ENCODE measurements around the gene IFNA13.
"Not testable (repeated sequence)": the region's sequence is repeated elsewhere in the genome, so short reads cannot be mapped to it uniquely, and the experiment has no call there.

Gene IFNA13

GRCh38 chr9:21367957-21368356, at the start of gene IFNA13:
IFNA13 (minus strand) TSS chr9:21368057; CDS start chr9:21368010, 47 bp downstream.
- no peak for DNase-seq

- no peak for DNase-seq
These were observed 47.8 kb upstream of the IFNA13 start for GRCh38 chr9:21415493-21416267.

GRCh38 chr9:21414220-21414940, 46.5 kb upstream of the IFNA13 start:
- DNase-seq, result no peak

GRCh38 chr9:21413624-21414023, 45.8 kb upstream of the IFNA13 start:
- DNase-seq, result no peak

- DNase-seq, result no peak
These were observed 45.3 kb upstream of the IFNA13 start for GRCh38 chr9:21413151-21413550.

- no peak for DNase-seq
These were observed 44.2 kb upstream of the IFNA13 start for GRCh38 chr9:21412107-21412506.

- DNase-seq, result no peak
These were observed 41.0 kb upstream of the IFNA13 start, which contains the start of gene IFNA8 for GRCh38 chr9:21408817-21409216. IFNA8 (plus strand) TSS chr9:21409117; CDS start chr9:21409177, 60 bp downstream.

- DNase-seq, result no peak
These were observed 36.3 kb upstream of the IFNA13 start for GRCh38 chr9:21404146-21404545.

- no peak for DNase-seq
These were observed 34.8 kb upstream of the IFNA13 start for GRCh38 chr9:21402386-21403251.

GRCh38 chr9:21399956-21400355, 32.1 kb upstream of the IFNA13 start:
- no peak for DNase-seq

- DNase-seq, result no peak
These were observed 31.2 kb upstream of the IFNA13 start for GRCh38 chr9:21398955-21399489.

- peak; percentile 35 for DNase-seq
These were observed 28.2 kb upstream of the IFNA13 start for GRCh38 chr9:21395778-21396717.

GRCh38 chr9:21392270-21392669, 24.4 kb upstream of the IFNA13 start:
- no peak for DNase-seq

- DNase-seq, result no peak
These were observed 17.3 kb upstream of the IFNA13 start, which contains the start of gene IFNA2 for GRCh38 chr9:21385131-21385670. IFNA2 (minus strand) TSS chr9:21385398; CDS start chr9:21385329, 69 bp downstream.

- no peak for DNase-seq
These were observed 15.8 kb upstream of the IFNA13 start for GRCh38 chr9:21383627-21384026.

GRCh38 chr9:21381448-21382339, 13.8 kb upstream of the IFNA13 start:
- no peak for DNase-seq

- not testable (repeated sequence) for DNase-seq
These were observed 3.6 kb upstream of the IFNA13 start for GRCh38 chr9:21371467-21371866.

GRCh38 chr9:21367169-21367568, 688 bp downstream of the IFNA13 start:
- DNase-seq, result not testable (repeated sequence)

- no peak for DNase-seq
These were observed 5.6 kb downstream of the IFNA13 start for GRCh38 chr9:21362287-21362686.
